DND-41 (cell line): ENCODE measurements around the gene PEX11G.

ENCODE experiments used
- EZH2 ChIP-seq: IDR thresholded peaks from 3 replicates; pipeline ENCODE4 v1.6.1; 2012; ENCODE audit warnings: borderline replicate concordance, low read depth, mild to moderate bottlenecking, moderate library complexity, low read length, inconsistent platforms; ENCODE audit not compliant: severe bottlenecking
- TF ChIP-seq, protein P1 (sequence below): IDR thresholded peaks from 2 replicates; pipeline ENCODE4 v1.5.1; 2012; ENCODE audit warnings: borderline replicate concordance, low read length, moderate library complexity, mild to moderate bottlenecking; ENCODE audit not compliant: poor library complexity, severe bottlenecking; ENCODE audit errors: extremely low read depth

DNA sequence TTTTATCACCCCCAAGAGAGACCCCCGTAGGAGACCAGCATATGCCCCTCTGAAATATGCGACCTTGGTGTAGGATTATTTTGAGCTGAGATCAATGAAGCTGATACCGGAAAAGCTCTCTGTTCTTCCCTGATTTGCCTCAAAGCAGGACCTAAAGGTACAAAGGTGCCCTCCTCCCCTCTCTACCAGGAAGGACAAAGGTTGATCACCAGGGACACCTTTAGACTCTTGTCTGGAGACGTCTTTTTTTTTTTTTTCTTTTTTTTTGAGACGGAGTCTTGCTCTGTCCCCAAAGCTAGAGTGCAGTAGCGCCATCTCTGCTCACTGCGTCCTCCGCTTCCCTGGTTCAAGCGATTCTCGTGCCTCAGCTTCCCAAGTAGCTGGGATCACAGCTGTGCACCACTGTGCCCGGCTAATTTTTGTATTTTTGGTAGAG lies 792 bp upstream of the PEX11G start:
- TF ChIP-seq, protein P1, sequence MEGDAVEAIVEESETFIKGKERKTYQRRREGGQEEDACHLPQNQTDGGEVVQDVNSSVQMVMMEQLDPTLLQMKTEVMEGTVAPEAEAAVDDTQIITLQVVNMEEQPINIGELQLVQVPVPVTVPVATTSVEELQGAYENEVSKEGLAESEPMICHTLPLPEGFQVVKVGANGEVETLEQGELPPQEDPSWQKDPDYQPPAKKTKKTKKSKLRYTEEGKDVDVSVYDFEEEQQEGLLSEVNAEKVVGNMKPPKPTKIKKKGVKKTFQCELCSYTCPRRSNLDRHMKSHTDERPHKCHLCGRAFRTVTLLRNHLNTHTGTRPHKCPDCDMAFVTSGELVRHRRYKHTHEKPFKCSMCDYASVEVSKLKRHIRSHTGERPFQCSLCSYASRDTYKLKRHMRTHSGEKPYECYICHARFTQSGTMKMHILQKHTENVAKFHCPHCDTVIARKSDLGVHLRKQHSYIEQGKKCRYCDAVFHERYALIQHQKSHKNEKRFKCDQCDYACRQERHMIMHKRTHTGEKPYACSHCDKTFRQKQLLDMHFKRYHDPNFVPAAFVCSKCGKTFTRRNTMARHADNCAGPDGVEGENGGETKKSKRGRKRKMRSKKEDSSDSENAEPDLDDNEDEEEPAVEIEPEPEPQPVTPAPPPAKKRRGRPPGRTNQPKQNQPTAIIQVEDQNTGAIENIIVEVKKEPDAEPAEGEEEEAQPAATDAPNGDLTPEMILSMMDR = no peak
- TF ChIP-seq EZH2 = no peak
